Activated B cell treated with CpG ODN at 0.5 μM for 24 hours (primary cell): ENCODE results near the gene MYBPC3. TPM values are rescaled to one million over a fixed set of nuclear protein-coding genes. Genes with fewer than 3 reads are reported as not detected.
A peak's percentile ranks its signal among the peaks of the same experiment; 100 is the strongest.

Experiments used
- ATAC-seq: fragments of 200-7000 bp; cut with Tn5 transposase; one replicate; pipeline ENCODE4 v1.10.0; 2021; ENCODE audit warnings: low read depth, mild to moderate bottlenecking, moderate library complexity
- CTCF ChIA-PET: fragments of 350-600 bp; sonication (Branson Sonifier 250); formaldehyde crosslinking; loops from one replicate; lab custom pipeline; 2021; ENCODE audit warnings: antibody characterized with exemption; lab: Charles Lee
- POLR2A ChIA-PET: fragments of 350-600 bp; sonication (Branson Sonifier 250); formaldehyde crosslinking; loops from one replicate; lab custom pipeline; 2021; ENCODE audit warnings: antibody characterized with exemption; lab: Charles Lee
- DNase-seq: peaks from one replicate; pipeline ENCODE4 v3.0.0; 2022
- H3K27ac Mint-ChIP-seq: one replicate; pipeline ENCODE4 v1.8.0; 2020; ENCODE audit warnings: mixed read lengths
- H3K27me3 Mint-ChIP-seq: one replicate; pipeline ENCODE4 v1.8.0; 2021; ENCODE audit warnings: mixed read lengths
- H3K36me3 Mint-ChIP-seq: one replicate; pipeline ENCODE4 v1.8.0; 2021; ENCODE audit warnings: low read depth, mixed read lengths
- H3K4me1 Mint-ChIP-seq: one replicate; pipeline ENCODE4 v1.8.0; 2021; ENCODE audit warnings: mixed read lengths
- H3K4me3 Mint-ChIP-seq: one replicate; pipeline ENCODE4 v1.8.0; 2020; ENCODE audit warnings: mild to moderate bottlenecking, mixed read lengths
- H3K9me3 Mint-ChIP-seq: one replicate; pipeline ENCODE4 v1.8.0; 2020; ENCODE audit warnings: mixed read lengths
- intact Hi-C: fragments of 100-400 bp; cut with micrococcal nuclease; formaldehyde crosslinking; loops from one replicate; pipeline ENCODE4 v1.15.1; 2024
- total RNA-seq: library from RNA; stranded (reverse); gene quantifications from 2 replicates; pipeline ENCODE4 v1.2.3, GENCODE V29; 2022
- TF ChIP-seq, protein P1 (sequence below): fragments of 200-600 bp; IDR thresholded peaks from one replicate; pipeline ENCODE4 v1.8.0; 2022; ENCODE audit warnings: antibody characterized with exemption, mild to moderate bottlenecking

Gene MYBPC3
- total RNA-seq, 1 donor from 2014 or later, result 0.69 TPM

DNA sequence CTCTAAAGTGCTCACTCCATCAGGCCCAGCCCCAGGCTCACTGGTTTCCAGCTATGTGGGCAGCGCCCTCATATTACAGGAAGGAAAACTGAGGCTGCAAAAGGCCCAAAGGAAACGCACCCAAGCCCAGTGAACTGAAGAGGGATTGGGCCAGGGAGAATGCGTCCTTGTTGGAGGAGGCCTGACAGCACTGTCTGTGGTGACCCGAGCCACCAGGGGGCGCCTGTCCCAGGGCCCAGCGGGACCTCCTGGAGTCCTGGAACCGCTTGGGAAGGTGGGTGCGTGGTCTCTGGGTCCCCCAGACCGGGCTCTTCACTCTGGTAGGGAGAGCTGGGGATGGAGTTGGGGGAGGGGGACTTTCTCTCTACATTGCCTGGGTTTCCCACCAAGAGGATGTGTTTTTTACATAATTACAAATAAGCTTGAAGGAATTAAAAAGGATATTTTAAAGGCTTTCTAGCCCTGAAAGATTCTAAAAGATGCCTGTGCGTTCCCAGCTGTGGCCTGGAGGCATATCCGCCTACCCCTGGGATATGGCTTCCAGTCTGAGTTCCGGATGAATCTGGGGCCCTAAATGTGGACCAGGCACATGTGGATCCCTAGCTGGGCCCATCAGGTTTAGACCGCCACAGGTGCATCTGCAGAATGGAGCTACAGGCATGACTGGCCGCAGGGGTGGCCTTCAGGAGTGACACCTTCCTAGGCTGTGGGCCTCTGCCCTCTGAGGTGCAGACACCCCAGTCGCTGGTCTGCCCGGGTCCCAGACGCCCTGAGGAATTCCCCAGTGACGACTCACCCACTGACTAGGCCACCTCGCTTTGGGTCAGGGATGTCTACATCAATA lies 21.6 kb upstream of the MYBPC3 start:
- ChIA-PET POLR2A (interaction anchor here (0.6 to 2.5 kb wide), 10 partner anchors 18 to 103 kb away, joined by 3 to 18 read pairs (median 6); partner anchors contain the start of gene PSMC3), CTCF (interaction anchor here (0.6 to 4.1 kb wide), 19 partner anchors 9 to 181 kb away, joined by 3 to 67 read pairs (median 6); partner anchors contain the start of genes PSMC3 and SLC39A13)
- Mint-ChIP-seq H3K9me3 (no peaks in the 10 kb centered on the region), H3K27me3 (no peaks in the 10 kb centered on the region), H3K27ac (peak overlapping the region; percentile 70), H3K4me3 (no peak overlapping the region), H3K4me1 (peaks cover 54% of the 10 kb centered on the region), H3K36me3 (peaks cover 65% of the 10 kb centered on the region)
- TF ChIP-seq, protein P1, sequence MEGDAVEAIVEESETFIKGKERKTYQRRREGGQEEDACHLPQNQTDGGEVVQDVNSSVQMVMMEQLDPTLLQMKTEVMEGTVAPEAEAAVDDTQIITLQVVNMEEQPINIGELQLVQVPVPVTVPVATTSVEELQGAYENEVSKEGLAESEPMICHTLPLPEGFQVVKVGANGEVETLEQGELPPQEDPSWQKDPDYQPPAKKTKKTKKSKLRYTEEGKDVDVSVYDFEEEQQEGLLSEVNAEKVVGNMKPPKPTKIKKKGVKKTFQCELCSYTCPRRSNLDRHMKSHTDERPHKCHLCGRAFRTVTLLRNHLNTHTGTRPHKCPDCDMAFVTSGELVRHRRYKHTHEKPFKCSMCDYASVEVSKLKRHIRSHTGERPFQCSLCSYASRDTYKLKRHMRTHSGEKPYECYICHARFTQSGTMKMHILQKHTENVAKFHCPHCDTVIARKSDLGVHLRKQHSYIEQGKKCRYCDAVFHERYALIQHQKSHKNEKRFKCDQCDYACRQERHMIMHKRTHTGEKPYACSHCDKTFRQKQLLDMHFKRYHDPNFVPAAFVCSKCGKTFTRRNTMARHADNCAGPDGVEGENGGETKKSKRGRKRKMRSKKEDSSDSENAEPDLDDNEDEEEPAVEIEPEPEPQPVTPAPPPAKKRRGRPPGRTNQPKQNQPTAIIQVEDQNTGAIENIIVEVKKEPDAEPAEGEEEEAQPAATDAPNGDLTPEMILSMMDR, result peak; percentile 83
- no peak for ATAC-seq
- intact Hi-C loops, result loop anchor here (1.0 kb wide), 5 partner anchors 26 to 479 kb away; partner anchors contain the start of gene SLC39A13
- DNase-seq, result peak; percentile 81

DNA sequence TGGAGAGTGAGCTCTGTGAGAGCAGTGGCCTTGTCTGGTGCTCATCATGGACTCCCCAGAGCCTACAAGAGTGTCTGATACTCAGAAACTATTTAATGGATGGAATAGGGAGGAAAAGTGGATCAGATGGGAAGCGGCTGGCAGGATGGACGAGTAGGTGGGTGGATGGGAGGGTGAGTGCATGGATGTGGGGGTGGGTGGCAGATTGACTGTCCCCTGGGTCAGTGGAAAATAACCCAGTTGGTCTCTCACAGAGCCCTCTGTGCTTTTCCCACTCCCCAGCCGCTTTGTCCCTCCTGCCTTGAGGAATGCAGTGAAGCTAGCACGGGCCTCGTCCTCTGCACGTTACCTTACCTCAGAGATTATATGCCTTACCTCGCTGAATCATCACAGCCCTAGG lies 19.9 kb upstream of the MYBPC3 start:
- peaks cover 58% of the 10 kb centered on the region for H3K4me1 Mint-ChIP-seq
- ATAC-seq (no peak), DNase-seq (no peak)
- TF ChIP-seq, protein P1, result no peak
- ChIA-PET POLR2A (interaction anchor here (2.5 kb wide), 1 partner anchor 19 kb away, joined by 16 read pairs; no protein-coding TSS in a partner anchor), CTCF (interaction anchor here (0.6 to 4.1 kb wide), 5 partner anchors 27 to 82 kb away, joined by 3 to 67 read pairs (median 22); no protein-coding TSS in a partner anchor)
- H3K4me3 Mint-ChIP-seq, result no peak overlapping the region
- peaks cover 71% of the 10 kb centered on the region for H3K36me3 Mint-ChIP-seq
- no peaks in the 10 kb centered on the region for H3K9me3 Mint-ChIP-seq
- H3K27me3 Mint-ChIP-seq, result no peaks in the 10 kb centered on the region
- H3K27ac Mint-ChIP-seq, result no peak overlapping the region
- intact Hi-C loops, result no loop called here

DNA sequence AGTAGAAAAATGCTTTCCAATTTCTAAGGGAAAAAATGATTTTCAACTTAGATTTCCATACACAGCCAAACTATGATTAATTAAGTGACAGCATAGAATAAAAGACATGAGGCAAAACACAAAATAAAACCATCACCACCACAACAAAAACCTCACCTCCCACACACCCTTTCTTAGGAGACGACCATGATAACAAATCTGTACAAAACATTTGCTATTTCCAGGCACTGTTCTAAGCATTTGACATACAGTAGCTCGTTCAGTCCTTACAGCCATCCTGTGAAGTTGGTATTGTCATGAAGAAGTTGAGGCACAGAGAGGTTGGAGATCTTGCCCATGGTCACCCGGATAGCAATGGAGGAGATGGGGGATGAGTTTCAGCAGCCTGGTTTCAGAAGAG lies 17.2 kb upstream of the MYBPC3 start:
- ChIA-PET CTCF (interaction anchor here (0.6 kb wide), 1 partner anchor 43 kb away, joined by 5 read pairs; no protein-coding TSS in a partner anchor), POLR2A (interaction anchor here (0.5 kb wide), 1 partner anchor 54 kb away, joined by 5 read pairs; no protein-coding TSS in a partner anchor)
- peaks cover 52% of the 10 kb centered on the region for H3K4me1 Mint-ChIP-seq
- peak overlapping the region; percentile 73 for H3K27ac Mint-ChIP-seq
- DNase-seq (no peak), ATAC-seq (no peak)
- H3K4me3 Mint-ChIP-seq, result no peak overlapping the region
- intact Hi-C loops, result no loop called here
- peaks cover 75% of the 10 kb centered on the region for H3K36me3 Mint-ChIP-seq
- no peaks in the 10 kb centered on the region for H3K9me3 Mint-ChIP-seq
- TF ChIP-seq, protein P1, result no peak
- no peaks in the 10 kb centered on the region for H3K27me3 Mint-ChIP-seq

- intact Hi-C loops, result no loop called here
- POLR2A ChIA-PET, result no interaction called here
- Mint-ChIP-seq H3K27me3 (no peaks in the 10 kb centered on the region), H3K27ac (peak overlapping the region; percentile 30), H3K9me3 (no peaks in the 10 kb centered on the region), H3K36me3 (peaks cover 58% of the 10 kb centered on the region), H3K4me3 (no peak overlapping the region), H3K4me1 (peaks cover 51% of the 10 kb centered on the region)
- TF ChIP-seq, protein P1, result no peak
- CTCF ChIA-PET, result no interaction called here
- DNase-seq (no peak), ATAC-seq (peak; percentile 34)
Measured at GRCh38 chr11:47366020-47366490, 13.6 kb upstream of the MYBPC3 start.

GRCh38 chr11:47361419-47361818 lies 8.9 kb upstream of the MYBPC3 start:
- Mint-ChIP-seq H3K27ac (peak overlapping the region; percentile 51), H3K4me1 (peaks cover 44% of the 10 kb centered on the region), H3K27me3 (no peaks in the 10 kb centered on the region), H3K4me3 (no peak overlapping the region), H3K36me3 (peaks cover 31% of the 10 kb centered on the region), H3K9me3 (no peaks in the 10 kb centered on the region)
- TF ChIP-seq, protein P1, result no peak
- ChIA-PET CTCF (interaction anchor here (1.3 to 2.0 kb wide), 2 partner anchors 12 to 51 kb away, joined by 3 to 6 read pairs; no protein-coding TSS in a partner anchor), POLR2A (no interaction called here)
- intact Hi-C loops, result no loop called here
- no peak for DNase-seq
- no peak for ATAC-seq
